ENCODE results near the gene LUC7L3. TPM values are rescaled to one million over a fixed set of nuclear protein-coding genes. Genes with fewer than 3 reads are reported as not detected.

LUC7L3 gene
- total RNA-seq, 4 donors from 2014 or later, result 75.2 to 199 (median 140) TPM

DNA sequence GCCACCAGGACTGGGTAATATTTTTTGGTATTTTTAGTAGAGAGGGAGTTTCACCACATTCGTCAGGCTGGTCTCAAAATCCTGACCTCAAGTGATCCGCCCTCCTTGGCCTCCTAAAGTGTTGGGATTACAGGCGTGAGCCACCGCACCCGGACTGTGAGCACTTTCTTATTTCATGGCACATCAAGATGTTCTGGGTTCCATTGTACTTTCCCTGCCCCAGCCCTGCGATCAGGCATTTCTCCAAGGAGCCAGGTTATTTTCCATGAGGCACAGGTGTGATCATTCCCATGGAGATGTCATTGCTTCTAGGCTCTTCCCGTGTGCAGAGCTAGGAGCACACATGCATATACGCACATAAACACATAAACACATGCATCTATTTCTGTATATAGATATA is 50.5 kb downstream of the LUC7L3 start:
- TF ChIP-seq, protein P1, sequence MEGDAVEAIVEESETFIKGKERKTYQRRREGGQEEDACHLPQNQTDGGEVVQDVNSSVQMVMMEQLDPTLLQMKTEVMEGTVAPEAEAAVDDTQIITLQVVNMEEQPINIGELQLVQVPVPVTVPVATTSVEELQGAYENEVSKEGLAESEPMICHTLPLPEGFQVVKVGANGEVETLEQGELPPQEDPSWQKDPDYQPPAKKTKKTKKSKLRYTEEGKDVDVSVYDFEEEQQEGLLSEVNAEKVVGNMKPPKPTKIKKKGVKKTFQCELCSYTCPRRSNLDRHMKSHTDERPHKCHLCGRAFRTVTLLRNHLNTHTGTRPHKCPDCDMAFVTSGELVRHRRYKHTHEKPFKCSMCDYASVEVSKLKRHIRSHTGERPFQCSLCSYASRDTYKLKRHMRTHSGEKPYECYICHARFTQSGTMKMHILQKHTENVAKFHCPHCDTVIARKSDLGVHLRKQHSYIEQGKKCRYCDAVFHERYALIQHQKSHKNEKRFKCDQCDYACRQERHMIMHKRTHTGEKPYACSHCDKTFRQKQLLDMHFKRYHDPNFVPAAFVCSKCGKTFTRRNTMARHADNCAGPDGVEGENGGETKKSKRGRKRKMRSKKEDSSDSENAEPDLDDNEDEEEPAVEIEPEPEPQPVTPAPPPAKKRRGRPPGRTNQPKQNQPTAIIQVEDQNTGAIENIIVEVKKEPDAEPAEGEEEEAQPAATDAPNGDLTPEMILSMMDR (IDR thresholded peaks at IDR 0.05), result no peak
- TF ChIP-seq POLR2A (IDR thresholded peaks at IDR 0.05), result no peak
- Histone ChIP-seq H3K4me3 (replicated peaks in 1 of 3) (no peak overlapping the region), H3K27me3 (no peaks in the 10 kb centered on the region), H3K36me3 (no peaks in the 10 kb centered on the region), H3K27ac (no peak overlapping the region), H3K9me3 (no peaks in the 10 kb centered on the region), H3K4me1 (peaks cover 0 to 12% of the 10 kb centered on the region in 2 donors)
- WGBS, 2 donors, result 92 to 93% methylated on average over 8 of the region's 8 CpGs
- DNase-seq, result no peak
- intact Hi-C loops (cut with DNase I), result no loop called here

DNA sequence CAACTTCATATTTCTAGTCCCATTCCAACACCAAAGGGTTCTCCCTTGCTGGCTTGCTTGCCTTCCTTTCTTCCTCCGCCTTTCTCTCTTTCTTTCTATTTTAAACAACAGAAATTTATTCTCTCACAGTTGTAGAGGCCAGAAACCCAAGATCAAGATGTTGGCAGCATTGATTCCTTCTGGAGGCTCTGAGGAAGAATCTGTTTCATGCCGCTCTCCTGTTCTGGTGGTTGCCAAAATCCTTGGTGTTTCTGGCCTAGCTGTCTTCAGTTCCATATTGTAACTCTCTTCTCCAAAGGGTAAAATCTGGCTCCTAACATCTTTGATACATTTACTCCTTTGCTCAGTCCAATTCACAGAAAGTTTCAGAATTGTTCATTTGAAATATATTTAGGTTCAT is 50.9 kb downstream of the LUC7L3 start:
- DNase-seq, result no peak

DNA sequence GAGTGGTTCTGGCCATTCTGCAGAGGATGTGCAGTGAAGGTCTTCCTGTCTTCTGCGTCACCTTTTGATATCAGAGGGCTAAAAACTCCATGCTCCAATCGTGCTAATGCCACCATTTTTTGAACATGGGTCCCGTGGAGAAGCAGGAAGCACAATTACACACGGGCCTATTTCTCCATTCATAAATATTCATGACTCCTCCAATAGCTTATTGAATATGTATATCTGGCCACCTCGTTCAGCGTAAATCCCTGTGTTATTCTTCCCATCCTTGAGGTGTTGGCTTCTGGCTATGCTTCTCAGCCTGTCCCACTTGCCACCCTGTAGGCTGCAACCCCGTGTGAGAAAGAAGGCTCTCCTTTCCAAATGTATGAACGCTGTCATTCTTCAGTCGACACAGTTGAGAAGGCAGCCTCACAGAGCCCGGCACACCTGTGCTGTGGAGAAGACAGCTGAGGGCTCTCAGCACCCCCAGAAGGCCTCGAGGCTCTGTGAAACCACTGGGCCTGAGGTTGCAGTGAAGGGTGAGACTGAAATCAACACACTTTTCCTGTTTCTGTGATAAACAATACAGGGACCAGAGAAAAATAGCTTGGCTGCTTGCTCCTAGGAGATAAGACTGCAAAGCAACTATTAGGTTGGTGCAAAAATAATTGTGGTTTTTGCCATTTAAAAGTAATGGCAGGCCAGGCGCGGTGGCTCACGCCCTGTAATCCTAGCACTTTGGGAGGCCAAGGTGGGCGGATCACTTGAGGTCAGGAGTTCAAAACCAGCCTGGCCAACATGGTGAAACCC is 52.8 kb downstream of the LUC7L3 start:
- H3K4me1 ChIP-seq, result no peaks in the 10 kb centered on the region
- no peak overlapping the region for H3K4me3 ChIP-seq (replicated peaks in 1 of 3)
- no peaks in the 10 kb centered on the region for H3K27me3 ChIP-seq
- H3K36me3 ChIP-seq, result no peaks in the 10 kb centered on the region
- no peak for TF ChIP-seq POLR2A (IDR thresholded peaks at IDR 0.05)
- TF ChIP-seq, protein P1 (IDR thresholded peaks at IDR 0.05), result no peak
- H3K27ac ChIP-seq, result no peak overlapping the region
- WGBS, 2 donors, result 63 to 69% methylated on average over 15 of the region's 15 CpGs
- no peak for DNase-seq
- intact Hi-C loops (cut with DNase I), result no loop called here
- no peaks in the 10 kb centered on the region for H3K9me3 ChIP-seq

More for the DNA sequence above, 50.9 kb downstream of the LUC7L3 start:
- Histone ChIP-seq H3K36me3 (no peaks in the 10 kb centered on the region), H3K9me3 (no peaks in the 10 kb centered on the region), H3K4me3 (replicated peaks in 1 of 3) (no peak overlapping the region), H3K27me3 (no peaks in the 10 kb centered on the region), H3K27ac (no peak overlapping the region), H3K4me1 (peaks cover 0 to 7% of the 10 kb centered on the region in 2 donors)
- 98 to 99% methylated on average over 2 of the region's 2 CpGs for WGBS, 2 donors
- intact Hi-C loops (cut with DNase I), result no loop called here
- no peak for TF ChIP-seq POLR2A (IDR thresholded peaks at IDR 0.05)
- TF ChIP-seq, protein P1 (IDR thresholded peaks at IDR 0.05), result no peak

DNA sequence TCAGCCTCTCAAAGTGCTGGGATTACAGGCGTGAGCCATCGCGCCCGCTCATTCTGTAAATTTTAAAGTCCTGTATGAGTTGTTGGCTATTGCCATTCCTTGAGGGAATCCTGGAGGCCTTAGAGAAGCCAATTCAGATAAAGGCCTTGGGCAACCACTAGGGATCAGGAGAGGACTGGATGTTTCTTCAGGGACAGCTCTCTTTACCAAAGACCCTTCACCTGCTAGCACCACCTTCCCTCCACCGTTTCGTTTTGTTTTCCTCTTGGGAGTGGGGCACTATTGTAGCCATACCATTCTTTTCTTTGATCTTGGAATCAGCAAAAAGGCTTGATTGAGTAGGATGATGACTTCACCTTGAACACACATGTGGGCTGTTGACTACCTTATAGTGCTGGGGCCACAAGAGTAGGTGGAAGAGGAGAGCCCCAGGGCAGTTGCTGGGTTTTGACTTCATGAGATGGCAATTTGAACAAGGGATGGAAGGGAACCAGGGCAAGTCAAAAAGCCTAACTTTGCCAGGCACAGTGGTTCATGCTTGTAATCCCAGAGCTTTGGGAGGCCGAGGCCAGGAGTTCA is 54.9 kb downstream of the LUC7L3 start:
- no peaks in the 10 kb centered on the region for H3K27me3 ChIP-seq
- peaks cover 12 to 13% of the 10 kb centered on the region in 2 donors for H3K4me1 ChIP-seq
- no peak overlapping the region for H3K4me3 ChIP-seq (replicated peaks in 1 of 3)
- intact Hi-C loops (cut with DNase I), result no loop called here
- no peaks in the 10 kb centered on the region for H3K9me3 ChIP-seq
- DNase-seq, result no peak
- H3K36me3 ChIP-seq, result no peaks in the 10 kb centered on the region
- no peak overlapping the region for H3K27ac ChIP-seq
- no peak for TF ChIP-seq POLR2A (IDR thresholded peaks at IDR 0.05)
- TF ChIP-seq, protein P1 (IDR thresholded peaks at IDR 0.05), result no peak
- WGBS, 2 donors, result 84 to 88% methylated on average over 7 of the region's 7 CpGs

DNA sequence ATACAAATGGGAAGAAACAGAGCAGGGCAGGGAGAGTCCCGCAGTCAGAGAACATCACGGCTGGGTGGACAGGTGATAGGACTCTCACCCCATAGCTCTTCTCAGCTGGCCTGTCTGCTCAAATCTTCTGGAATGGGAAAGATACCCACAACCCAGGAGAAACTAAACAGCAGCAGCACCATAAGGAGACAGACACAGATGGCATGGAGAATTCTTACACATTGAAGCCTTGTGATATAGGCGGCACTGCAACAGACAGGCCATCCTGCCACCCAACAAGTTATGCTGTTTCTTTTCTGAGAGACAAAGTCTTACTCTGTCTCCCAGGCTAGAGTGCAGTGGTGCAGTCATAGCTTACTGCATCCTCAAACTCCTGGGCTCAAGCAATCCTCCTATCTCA is 56.5 kb downstream of the LUC7L3 start:
- intact Hi-C loops (cut with DNase I), result no loop called here
- no peaks in the 10 kb centered on the region for H3K36me3 ChIP-seq
- WGBS, 2 donors, result 93 to 94% methylated on average over 3 of the region's 3 CpGs
- DNase-seq, result no peak
- no peak overlapping the region for H3K4me3 ChIP-seq (replicated peaks in 1 of 3)
- H3K4me1 ChIP-seq, result peaks cover 12 to 13% of the 10 kb centered on the region in 2 donors
- H3K27ac ChIP-seq, result no peak overlapping the region
- TF ChIP-seq POLR2A (IDR thresholded peaks at IDR 0.05), result no peak
- TF ChIP-seq, protein P1 (IDR thresholded peaks at IDR 0.05), result no peak
- no peaks in the 10 kb centered on the region for H3K9me3 ChIP-seq
- no peaks in the 10 kb centered on the region for H3K27me3 ChIP-seq

Measured in thyroid gland (tissue), 4 donors.